Measurements from ENCODE around the gene KRTAP10-5. TPM values are rescaled to one million over a fixed set of nuclear protein-coding genes. Genes with fewer than 3 reads are reported as not detected.
A peak's percentile ranks its signal among the peaks of the same experiment; 100 is the strongest.
"Not testable (repeated sequence)": the region's sequence is repeated elsewhere in the genome, so short reads cannot be mapped to it uniquely, and the experiment has no call there.

KRTAP10-5 gene
- total RNA-seq, 1 donor from 2014 or later, result not detected

DNA sequence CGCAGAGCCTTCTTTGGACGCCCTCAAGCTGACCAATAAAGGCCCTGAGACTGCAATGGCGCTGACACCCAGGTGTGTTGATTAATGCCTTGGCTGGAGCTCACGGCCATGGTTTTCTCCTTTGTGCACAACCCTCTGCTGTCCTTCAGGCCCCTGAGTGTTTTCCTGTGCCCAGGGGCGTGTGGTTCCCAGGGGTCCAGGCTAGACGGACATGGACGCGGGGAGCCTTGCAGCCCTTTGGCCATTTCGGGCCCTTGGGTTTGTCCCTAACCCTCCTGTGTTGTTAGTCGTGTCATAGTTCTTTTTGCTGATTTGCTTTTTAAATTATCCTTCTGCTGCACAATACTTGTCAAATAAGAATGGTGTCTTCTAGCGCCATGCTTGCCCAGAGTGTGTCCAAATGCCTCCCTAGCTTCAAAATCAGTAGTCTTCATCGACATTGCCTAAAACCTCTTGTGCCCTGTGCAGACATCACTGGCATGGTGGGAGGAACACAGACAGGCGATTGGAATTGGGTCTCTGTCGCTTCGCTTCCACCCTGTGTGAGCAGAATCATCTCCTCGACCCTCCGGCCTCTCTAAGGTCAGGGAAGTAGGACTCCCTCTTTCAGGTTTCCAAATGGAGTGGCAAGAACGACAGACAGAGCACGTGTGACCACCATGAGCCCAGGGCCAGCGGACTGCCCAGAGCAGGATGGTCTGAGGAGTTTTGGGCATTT, 4.9 kb downstream of the KRTAP10-5 start:
- H3K4me3 Mint-ChIP-seq (ENCODE audit: unreplicated experiment), result no peak overlapping the region
- peaks cover 48% of the 10 kb centered on the region for H3K36me3 Mint-ChIP-seq (ENCODE audit: unreplicated experiment)
- TF ChIP-seq, protein P1, sequence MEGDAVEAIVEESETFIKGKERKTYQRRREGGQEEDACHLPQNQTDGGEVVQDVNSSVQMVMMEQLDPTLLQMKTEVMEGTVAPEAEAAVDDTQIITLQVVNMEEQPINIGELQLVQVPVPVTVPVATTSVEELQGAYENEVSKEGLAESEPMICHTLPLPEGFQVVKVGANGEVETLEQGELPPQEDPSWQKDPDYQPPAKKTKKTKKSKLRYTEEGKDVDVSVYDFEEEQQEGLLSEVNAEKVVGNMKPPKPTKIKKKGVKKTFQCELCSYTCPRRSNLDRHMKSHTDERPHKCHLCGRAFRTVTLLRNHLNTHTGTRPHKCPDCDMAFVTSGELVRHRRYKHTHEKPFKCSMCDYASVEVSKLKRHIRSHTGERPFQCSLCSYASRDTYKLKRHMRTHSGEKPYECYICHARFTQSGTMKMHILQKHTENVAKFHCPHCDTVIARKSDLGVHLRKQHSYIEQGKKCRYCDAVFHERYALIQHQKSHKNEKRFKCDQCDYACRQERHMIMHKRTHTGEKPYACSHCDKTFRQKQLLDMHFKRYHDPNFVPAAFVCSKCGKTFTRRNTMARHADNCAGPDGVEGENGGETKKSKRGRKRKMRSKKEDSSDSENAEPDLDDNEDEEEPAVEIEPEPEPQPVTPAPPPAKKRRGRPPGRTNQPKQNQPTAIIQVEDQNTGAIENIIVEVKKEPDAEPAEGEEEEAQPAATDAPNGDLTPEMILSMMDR (IDR thresholded peaks at IDR 0.05; ENCODE audit: partially characterized antibody, unreplicated experiment), result no peak
- no peak overlapping the region for H3K27ac Mint-ChIP-seq (ENCODE audit: unreplicated experiment)
- H3K9me3 Mint-ChIP-seq (ENCODE audit: unreplicated experiment), result peaks cover 35% of the 10 kb centered on the region
- no peaks in the 10 kb centered on the region for H3K4me1 Mint-ChIP-seq (ENCODE audit: low read depth, unreplicated experiment)
- DNase-seq, result no peak
- H3K27me3 Mint-ChIP-seq (ENCODE audit: unreplicated experiment), result peaks cover 8% of the 10 kb centered on the region

DNA sequence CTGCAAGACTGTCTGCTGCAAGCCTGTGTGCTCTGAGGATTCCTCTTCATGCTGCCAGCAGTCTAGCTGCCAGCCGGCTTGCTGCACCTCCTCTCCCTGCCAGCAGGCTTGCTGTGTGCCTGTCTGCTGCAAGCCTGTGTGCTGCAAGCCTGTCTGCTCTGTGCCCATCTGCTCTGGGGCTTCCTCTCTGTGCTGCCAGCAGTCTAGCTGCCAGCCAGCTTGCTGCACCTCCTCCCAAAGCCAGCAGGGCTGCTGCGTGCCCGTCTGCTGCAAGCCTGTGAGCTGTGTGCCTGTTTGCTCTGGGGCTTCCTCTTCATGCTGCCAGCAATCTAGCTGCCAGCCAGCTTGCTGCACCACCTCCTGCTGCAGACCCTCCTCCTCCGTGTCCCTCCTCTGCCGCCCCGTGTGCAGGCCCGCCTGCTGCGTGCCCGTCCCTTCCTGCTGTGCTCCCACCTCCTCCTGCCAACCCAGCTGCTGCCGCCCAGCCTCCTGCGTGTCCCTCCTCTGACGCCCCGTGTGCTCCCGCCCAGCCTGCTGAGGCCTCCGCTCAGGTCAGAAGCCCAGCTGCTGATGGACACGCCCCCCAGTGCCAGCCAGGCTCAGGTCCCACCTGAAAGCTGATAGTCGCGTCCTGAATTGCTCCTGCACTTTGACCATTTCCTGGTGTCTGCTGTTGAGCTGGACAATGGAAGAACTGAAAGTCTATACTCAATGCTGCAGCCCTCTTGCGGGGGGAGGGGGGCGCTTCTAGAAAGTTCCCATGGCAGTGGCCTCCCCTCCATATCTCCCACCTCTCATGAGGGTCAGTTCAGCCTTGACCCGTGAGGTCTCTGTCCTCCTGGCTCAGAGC, 5.7 kb downstream of the KRTAP10-5 start:
- Mint-ChIP-seq H3K4me3 (ENCODE audit: unreplicated experiment) (no peak overlapping the region), H3K27ac (ENCODE audit: unreplicated experiment) (no peak overlapping the region), H3K9me3 (ENCODE audit: unreplicated experiment) (peaks cover 36% of the 10 kb centered on the region), H3K27me3 (ENCODE audit: unreplicated experiment) (peaks cover 8% of the 10 kb centered on the region), H3K4me1 (ENCODE audit: low read depth, unreplicated experiment) (no peaks in the 10 kb centered on the region), H3K36me3 (ENCODE audit: unreplicated experiment) (peaks cover 47% of the 10 kb centered on the region)
- TF ChIP-seq, protein P1 (IDR thresholded peaks at IDR 0.05; ENCODE audit: partially characterized antibody, unreplicated experiment), result peak; percentile 11
- DNase-seq, result no peak

DNA sequence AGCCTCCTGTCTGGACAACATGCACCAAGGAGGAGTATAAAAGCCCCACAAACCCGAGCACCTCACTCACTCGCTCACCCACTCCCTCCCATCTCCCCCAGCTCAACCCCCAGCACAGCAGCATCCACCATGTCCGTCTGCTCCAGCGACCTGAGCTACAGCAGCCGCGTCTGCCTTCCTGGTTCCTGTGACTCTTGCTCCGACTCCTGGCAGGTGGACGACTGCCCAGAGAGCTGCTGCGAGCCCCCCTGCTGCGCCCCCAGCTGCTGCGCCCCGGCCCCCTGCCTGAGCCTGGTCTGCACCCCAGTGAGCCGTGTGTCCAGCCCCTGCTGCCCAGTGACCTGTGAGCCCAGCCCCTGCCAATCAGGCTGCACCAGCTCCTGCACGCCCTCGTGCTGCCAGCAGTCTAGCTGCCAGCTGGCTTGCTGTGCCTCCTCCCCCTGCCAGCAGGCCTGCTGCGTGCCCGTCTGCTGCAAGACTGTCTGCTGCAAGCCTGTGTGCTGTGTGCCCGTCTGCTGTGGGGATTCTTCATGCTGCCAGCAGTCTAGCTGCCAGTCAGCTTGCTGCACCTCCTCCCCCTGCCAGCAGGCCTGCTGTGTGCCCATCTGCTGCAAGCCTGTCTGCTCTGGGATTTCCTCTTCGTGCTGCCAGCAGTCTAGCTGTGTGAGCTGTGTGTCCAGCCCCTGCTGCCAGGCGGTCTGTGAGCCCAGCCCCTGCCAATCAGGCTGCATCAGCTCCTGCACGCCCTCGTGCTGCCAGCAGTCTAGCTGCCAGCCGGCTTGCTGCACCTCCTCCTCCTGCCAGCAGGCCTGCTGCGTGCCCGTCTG, 6.6 kb downstream of the KRTAP10-5 start, which contains the start of gene KRTAP10-4:
Gene KRTAP10-4, plus strand, starts transcription at position 100 of the 827 bp plus-strand sequence. Its CDS starts 30 bp downstream, at position 130.
- DNase-seq; H3K27me3 Mint-ChIP-seq (ENCODE audit: unreplicated experiment); H3K4me3 Mint-ChIP-seq (ENCODE audit: unreplicated experiment); H3K27ac Mint-ChIP-seq (ENCODE audit: unreplicated experiment); H3K4me1 Mint-ChIP-seq (ENCODE audit: low read depth, unreplicated experiment): not testable (repeated sequence)
- peaks cover 36% of the 10 kb centered on the region for H3K9me3 Mint-ChIP-seq (ENCODE audit: unreplicated experiment)
- peaks cover 47% of the 10 kb centered on the region for H3K36me3 Mint-ChIP-seq (ENCODE audit: unreplicated experiment)

DNA sequence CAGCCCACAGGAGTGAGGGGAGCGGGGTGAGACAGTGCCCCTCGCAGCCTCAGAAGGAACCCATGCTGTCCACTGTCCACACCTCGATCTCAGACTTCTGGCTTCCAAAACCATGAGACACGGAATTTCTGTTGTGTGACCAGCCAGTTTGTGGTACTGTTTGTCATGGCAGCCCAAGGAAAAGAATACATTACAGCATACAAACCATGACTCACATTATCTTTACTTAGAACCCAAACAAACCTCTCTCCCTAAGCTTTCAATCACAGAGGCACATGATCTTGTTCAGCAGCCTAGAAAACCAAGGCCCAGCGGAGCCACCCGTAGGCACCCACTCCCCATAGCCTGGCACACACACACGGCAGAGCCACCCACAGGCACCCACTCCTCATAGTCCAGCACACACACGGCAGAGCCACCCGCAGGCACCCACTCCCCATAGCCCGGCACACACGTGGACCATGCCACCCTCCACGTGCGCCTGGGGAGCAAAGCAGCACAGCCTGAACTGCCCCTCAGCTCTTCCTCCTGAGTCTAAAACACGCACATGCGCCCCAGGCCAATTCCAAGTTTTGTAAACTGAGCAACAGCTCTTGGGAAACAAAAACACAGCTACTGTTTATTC, 7.3 kb downstream of the KRTAP10-5 start:
- no peak overlapping the region for H3K4me3 Mint-ChIP-seq (ENCODE audit: unreplicated experiment)
- no peaks in the 10 kb centered on the region for H3K4me1 Mint-ChIP-seq (ENCODE audit: low read depth, unreplicated experiment)
- DNase-seq, result no peak
- no peak overlapping the region for H3K27ac Mint-ChIP-seq (ENCODE audit: unreplicated experiment)
- H3K27me3 Mint-ChIP-seq (ENCODE audit: unreplicated experiment), result peaks cover 8% of the 10 kb centered on the region
- TF ChIP-seq, protein P1 (IDR thresholded peaks at IDR 0.05; ENCODE audit: partially characterized antibody, unreplicated experiment), result no peak
- H3K9me3 Mint-ChIP-seq (ENCODE audit: unreplicated experiment), result peaks cover 34% of the 10 kb centered on the region
- peaks cover 44% of the 10 kb centered on the region for H3K36me3 Mint-ChIP-seq (ENCODE audit: unreplicated experiment)

Data from glutamatergic neuron (in vitro differentiated cells).